ENCODE results near the gene PCNX3.

Gene PCNX3

DNA sequence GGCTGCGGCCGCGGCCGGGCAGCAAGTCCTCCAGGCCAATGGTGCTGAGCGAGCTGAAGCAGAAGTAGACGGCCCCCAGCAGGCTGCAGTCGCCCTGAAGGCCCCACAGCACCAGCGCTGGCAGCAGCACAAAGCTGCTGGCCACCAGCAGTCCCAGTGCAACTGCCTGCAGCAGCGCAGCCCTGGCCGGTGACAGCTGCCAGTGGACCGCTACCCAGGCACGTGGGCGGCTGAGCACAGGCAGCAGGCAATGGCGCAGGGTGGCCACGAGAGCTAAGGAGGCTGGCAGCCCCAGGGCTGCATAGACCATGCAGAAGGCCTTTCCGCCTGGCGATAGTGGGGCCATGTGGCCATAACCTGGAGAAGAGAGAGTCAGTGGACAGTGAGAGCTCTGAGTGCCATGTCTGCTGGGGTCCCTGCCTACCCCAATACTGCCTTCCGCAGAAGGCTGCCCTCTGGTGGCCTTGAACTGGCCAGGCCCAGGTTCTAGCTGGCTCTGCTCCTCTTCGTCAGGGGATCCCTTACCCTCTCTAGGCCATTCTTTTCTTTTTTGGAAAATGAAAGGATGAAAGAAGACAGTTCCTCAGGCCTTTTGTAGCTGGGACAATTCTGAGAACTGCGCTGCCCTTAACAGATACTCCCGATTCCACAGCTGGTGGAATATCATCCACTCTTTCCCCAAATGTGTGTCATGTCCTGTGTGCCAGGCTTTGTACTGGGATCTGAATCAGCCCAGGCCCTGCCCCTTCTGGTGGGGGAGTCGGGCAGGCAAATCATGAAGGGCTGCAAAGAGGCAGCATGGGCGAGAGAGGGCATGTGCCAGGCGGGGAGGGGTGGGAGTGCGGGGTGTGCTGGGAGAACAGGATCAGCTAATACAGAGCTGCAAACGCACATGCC lies 21.8 kb upstream of the PCNX3 start:
- no peak overlapping the region for H3K4me3 ChIP-seq (ENCODE audit: low read depth in 1 of 2, low read length in 2 of 2)
- H3K27me3 ChIP-seq (ENCODE audit: control insufficient read depth in 1 of 2, insufficient read depth in 2 of 2, low read length in 2 of 2), result no peaks in the 10 kb centered on the region
- peaks cover 22% of the 10 kb centered on the region for H3K4me1 ChIP-seq (ENCODE audit: insufficient read depth, low read length)
- no peak overlapping the region for H3K9ac ChIP-seq (ENCODE audit: low read length)
- no peaks in the 10 kb centered on the region for H3K9me3 ChIP-seq (ENCODE audit: low read length)
- peaks cover 31% of the 10 kb centered on the region for H3K36me3 ChIP-seq (ENCODE audit: insufficient read depth, low read length)
- H3K27ac ChIP-seq (ENCODE audit: low read depth, low read length), result peak overlapping the region; percentile 60

DNA sequence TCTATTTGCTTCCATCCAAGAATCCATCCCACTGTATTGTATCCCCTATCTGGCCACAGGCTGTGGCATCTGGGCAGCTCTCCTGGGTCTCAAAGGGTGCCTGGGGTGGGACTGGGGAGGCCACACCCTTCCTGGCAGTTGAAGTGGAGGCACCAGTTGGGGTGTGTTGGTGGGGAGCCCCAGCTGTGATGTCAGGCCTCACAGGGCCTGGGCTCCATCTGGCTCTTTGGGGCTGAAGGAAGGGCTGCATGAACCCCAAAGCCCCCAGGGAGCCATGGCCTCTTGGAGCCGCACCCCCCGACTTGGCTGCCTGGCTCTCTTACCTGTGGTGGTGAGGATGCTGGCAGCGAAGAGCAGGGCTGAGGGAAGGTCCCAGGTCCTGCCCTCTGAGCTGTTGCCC lies 20.4 kb upstream of the PCNX3 start:
- Histone ChIP-seq H3K9ac (ENCODE audit: low read length) (no peak overlapping the region), H3K27ac (ENCODE audit: low read depth, low read length) (no peak overlapping the region), H3K36me3 (ENCODE audit: insufficient read depth, low read length) (peaks cover 34% of the 10 kb centered on the region)

GRCh38 chr11:65595543-65596281 lies 19.9 kb upstream of the PCNX3 start, which contains the start of gene KCNK7:
KCNK7 (minus strand) TSS chr11:65595800; CDS start chr11:65595772, 28 bp downstream.
- no peaks in the 10 kb centered on the region for H3K27me3 ChIP-seq (ENCODE audit: control insufficient read depth in 1 of 2, insufficient read depth in 2 of 2, low read length in 2 of 2)
- no peak within 1 kb of the TSS for H3K4me3 ChIP-seq (ENCODE audit: low read depth in 1 of 2, low read length in 2 of 2)
- no peak within 1 kb of the TSS for H3K9ac ChIP-seq (ENCODE audit: low read length)
- peaks cover 21% of the 10 kb centered on the region for H3K4me1 ChIP-seq (ENCODE audit: insufficient read depth, low read length)
- H3K9me3 ChIP-seq (ENCODE audit: low read length), result no peaks in the 10 kb centered on the region
- peaks cover 32% of the 10 kb centered on the region for H3K36me3 ChIP-seq (ENCODE audit: insufficient read depth, low read length)
- H3K27ac ChIP-seq (ENCODE audit: low read depth, low read length), result no peak within 1 kb of the TSS

More for the DNA sequence above, 20.4 kb upstream of the PCNX3 start:
- H3K9me3 ChIP-seq (ENCODE audit: low read length), result no peaks in the 10 kb centered on the region
- peaks cover 21% of the 10 kb centered on the region for H3K4me1 ChIP-seq (ENCODE audit: insufficient read depth, low read length)
- H3K27me3 ChIP-seq (ENCODE audit: control insufficient read depth in 1 of 2, insufficient read depth in 2 of 2, low read length in 2 of 2), result no peaks in the 10 kb centered on the region
- no peak overlapping the region for H3K4me3 ChIP-seq (ENCODE audit: low read depth in 1 of 2, low read length in 2 of 2)

- Histone ChIP-seq H3K27ac (ENCODE audit: low read depth, low read length) (no peak overlapping the region), H3K4me1 (ENCODE audit: insufficient read depth, low read length) (peaks cover 21% of the 10 kb centered on the region), H3K4me3 (ENCODE audit: low read depth in 1 of 2, low read length in 2 of 2) (no peak overlapping the region), H3K9me3 (ENCODE audit: low read length) (no peaks in the 10 kb centered on the region), H3K27me3 (ENCODE audit: control insufficient read depth in 1 of 2, insufficient read depth in 2 of 2, low read length in 2 of 2) (no peaks in the 10 kb centered on the region), H3K9ac (ENCODE audit: low read length) (no peak overlapping the region), H3K36me3 (ENCODE audit: insufficient read depth, low read length) (peaks cover 32% of the 10 kb centered on the region)
These were observed 19.1 kb upstream of the PCNX3 start for GRCh38 chr11:65596520-65596919.

DNA sequence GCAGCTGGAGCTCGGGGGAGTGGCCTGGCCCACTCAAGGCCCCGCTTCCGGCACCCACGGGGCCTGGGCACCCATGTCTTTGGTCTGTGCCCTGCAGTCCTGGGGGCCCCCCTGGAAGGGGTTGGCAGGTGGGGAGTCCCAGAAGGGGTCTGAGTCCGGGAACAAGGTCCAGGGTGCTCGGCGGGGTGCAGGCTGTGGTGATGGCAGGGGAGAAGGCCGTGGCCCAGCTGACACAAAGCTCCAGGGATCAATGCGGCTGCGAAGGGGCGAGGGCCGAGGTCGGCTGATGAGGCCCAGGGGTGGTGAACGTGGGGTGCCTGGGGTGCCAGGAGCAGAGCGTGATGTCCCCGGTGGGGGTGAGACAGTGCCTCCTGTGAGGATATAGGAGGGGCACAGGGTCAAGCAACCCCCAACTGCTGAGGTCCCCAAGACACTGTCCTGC lies 17.3 kb upstream of the PCNX3 start:
- Histone ChIP-seq H3K9ac (ENCODE audit: low read length) (no peak overlapping the region), H3K4me3 (ENCODE audit: low read depth in 1 of 2, low read length in 2 of 2) (no peak overlapping the region), H3K36me3 (ENCODE audit: insufficient read depth, low read length) (peaks cover 42% of the 10 kb centered on the region), H3K27me3 (ENCODE audit: control insufficient read depth in 1 of 2, insufficient read depth in 2 of 2, low read length in 2 of 2) (no peaks in the 10 kb centered on the region), H3K27ac (ENCODE audit: low read depth, low read length) (no peak overlapping the region), H3K9me3 (ENCODE audit: low read length) (no peaks in the 10 kb centered on the region), H3K4me1 (ENCODE audit: insufficient read depth, low read length) (peaks cover 15% of the 10 kb centered on the region)

DNA sequence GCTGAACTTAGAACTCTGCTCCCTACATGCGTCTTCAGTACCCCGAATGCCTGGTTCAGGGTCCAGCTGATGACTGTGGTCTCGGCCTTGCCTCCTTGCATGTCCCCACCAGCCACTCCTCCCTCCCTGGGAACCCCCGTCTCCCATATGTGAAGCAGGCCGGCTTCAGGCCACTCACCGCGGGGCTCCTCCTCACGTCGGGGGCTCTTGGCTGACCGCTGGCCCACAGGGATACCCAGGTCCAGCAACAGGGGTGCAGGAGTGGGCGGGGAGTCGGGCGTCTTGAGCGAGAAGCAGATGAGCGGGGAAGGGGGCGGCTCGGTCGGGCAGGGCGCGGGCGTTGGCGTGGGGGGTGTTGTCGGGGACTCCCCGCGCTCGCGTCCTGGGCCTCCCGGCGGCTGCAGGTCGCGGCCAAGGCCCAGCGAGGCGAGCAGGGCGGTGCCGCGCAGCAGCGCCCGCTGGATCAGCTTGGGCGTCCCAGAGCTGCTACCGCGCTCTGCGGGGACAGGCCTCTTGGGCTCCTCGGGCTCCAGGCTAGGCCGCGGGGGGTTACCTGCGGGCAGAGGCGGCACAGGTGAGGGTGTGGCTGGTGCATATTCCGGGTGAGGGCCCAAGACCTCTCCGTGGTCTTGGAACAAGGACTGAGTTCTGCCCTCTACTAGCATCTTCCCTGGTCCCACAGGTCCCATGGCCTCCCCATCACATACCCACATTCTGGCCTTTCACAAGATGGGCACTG lies 16.2 kb upstream of the PCNX3 start:
- H3K4me1 ChIP-seq (ENCODE audit: insufficient read depth, low read length), result peaks cover 4% of the 10 kb centered on the region
- H3K9me3 ChIP-seq (ENCODE audit: low read length), result no peaks in the 10 kb centered on the region
- no peak overlapping the region for H3K9ac ChIP-seq (ENCODE audit: low read length)
- H3K36me3 ChIP-seq (ENCODE audit: insufficient read depth, low read length), result peaks cover 52% of the 10 kb centered on the region
- H3K27me3 ChIP-seq (ENCODE audit: control insufficient read depth in 1 of 2, insufficient read depth in 2 of 2, low read length in 2 of 2), result no peaks in the 10 kb centered on the region
- no peak overlapping the region for H3K4me3 ChIP-seq (ENCODE audit: low read depth in 1 of 2, low read length in 2 of 2)
- no peak overlapping the region for H3K27ac ChIP-seq (ENCODE audit: low read depth, low read length)

DNA sequence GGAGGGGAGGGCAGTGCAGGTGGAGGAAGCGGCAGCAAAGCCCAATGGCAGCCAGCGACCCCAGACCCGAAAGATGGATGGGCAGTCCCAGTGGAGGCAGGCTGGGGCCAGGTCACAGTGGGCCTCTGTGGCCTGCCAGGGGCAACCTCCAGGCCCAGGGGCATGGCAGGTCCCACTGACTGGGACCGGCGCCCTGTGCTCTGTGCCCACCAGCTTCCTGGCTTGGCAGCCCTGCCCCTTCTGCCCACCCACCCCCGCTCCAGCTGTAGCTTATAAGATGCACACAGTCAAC lies 15.7 kb upstream of the PCNX3 start:
- Histone ChIP-seq H3K36me3 (ENCODE audit: insufficient read depth, low read length) (peaks cover 55% of the 10 kb centered on the region), H3K9ac (ENCODE audit: low read length) (no peak overlapping the region), H3K27me3 (ENCODE audit: control insufficient read depth in 1 of 2, insufficient read depth in 2 of 2, low read length in 2 of 2) (no peaks in the 10 kb centered on the region), H3K27ac (ENCODE audit: low read depth, low read length) (no peak overlapping the region), H3K4me3 (ENCODE audit: low read depth in 1 of 2, low read length in 2 of 2) (no peak overlapping the region), H3K4me1 (ENCODE audit: insufficient read depth, low read length) (peaks cover 4% of the 10 kb centered on the region), H3K9me3 (ENCODE audit: low read length) (no peaks in the 10 kb centered on the region)

DNA sequence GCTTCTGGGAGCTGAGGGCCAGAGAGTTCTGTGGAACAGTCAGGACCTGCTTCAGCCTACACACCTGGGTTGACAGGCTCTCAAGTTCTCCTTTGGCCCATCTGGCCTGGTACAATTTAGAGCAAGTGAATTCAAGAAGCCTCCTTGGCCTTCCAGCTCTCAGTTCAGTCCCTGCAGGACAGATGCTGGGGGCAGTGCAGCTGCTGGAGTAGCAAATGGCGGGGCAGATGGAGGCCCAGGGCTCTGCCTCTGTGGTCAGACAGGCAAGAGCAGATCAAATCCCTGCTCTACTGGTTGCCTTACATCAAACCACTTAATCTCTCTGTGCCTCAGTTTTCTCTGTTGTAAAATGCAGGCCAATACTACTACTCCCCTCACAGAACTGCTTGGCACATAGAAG lies 11.3 kb upstream of the PCNX3 start:
- no peak overlapping the region for H3K4me3 ChIP-seq (ENCODE audit: low read depth in 1 of 2, low read length in 2 of 2)
- H3K27me3 ChIP-seq (ENCODE audit: control insufficient read depth in 1 of 2, insufficient read depth in 2 of 2, low read length in 2 of 2), result no peaks in the 10 kb centered on the region
- no peaks in the 10 kb centered on the region for H3K9me3 ChIP-seq (ENCODE audit: low read length)
- H3K9ac ChIP-seq (ENCODE audit: low read length), result no peak overlapping the region
- no peak overlapping the region for H3K27ac ChIP-seq (ENCODE audit: low read depth, low read length)
- peaks cover 23% of the 10 kb centered on the region for H3K4me1 ChIP-seq (ENCODE audit: insufficient read depth, low read length)
- peaks cover 54% of the 10 kb centered on the region for H3K36me3 ChIP-seq (ENCODE audit: insufficient read depth, low read length)

- Histone ChIP-seq H3K9me3 (ENCODE audit: low read length) (no peaks in the 10 kb centered on the region), H3K27me3 (ENCODE audit: control insufficient read depth in 1 of 2, insufficient read depth in 2 of 2, low read length in 2 of 2) (no peaks in the 10 kb centered on the region), H3K9ac (ENCODE audit: low read length) (peak overlapping the region; percentile 15), H3K27ac (ENCODE audit: low read depth, low read length) (peak overlapping the region; percentile 84), H3K36me3 (ENCODE audit: insufficient read depth, low read length) (peaks cover 56% of the 10 kb centered on the region), H3K4me3 (ENCODE audit: low read depth in 1 of 2, low read length in 2 of 2) (peak overlapping the region; percentile 30 to 52), H3K4me1 (ENCODE audit: insufficient read depth, low read length) (peaks cover 40% of the 10 kb centered on the region)
These were observed 8.5 kb upstream of the PCNX3 start for GRCh38 chr11:65606876-65607613.

DNA sequence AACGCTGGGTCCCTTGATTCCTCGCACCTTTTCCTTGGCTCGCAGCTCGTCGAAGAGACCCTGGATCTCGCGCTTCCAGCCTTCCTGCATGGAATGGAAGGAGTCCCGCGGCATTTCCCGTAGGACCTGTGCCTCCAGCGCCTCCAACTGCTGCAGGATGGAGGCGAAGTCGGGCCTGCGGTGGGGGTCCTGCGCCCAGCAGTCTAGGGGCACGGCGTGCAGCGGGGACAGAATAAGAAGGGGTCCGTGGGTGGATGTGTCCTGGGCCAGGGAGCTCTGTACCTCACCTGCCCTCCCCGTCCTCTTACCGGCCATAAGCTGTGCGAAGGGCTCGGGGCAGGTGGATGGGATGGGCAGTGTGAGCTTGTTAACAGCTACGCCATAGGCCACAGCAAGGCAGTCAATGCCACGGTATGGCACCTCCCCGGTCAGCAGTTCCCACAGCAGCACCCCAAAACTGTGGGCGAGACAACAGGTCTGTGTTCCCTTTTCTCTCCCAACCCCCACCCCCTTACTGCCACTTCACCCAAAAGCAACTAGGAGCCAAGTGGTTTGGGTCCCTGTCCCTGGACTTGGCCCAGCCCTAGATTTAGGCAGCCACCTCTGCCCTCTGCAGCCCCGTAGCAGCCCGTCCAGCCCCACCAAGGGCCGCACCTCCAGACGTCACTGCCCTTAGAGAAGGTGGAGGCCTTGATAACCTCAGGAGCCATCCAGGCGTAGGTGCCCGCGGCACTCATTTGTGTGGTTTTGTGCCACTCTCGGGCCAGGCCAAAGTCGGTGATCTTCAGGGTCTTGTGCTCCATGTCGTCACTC lies 7.8 kb upstream of the PCNX3 start:
- H3K9ac ChIP-seq (ENCODE audit: low read length), result no peak overlapping the region
- H3K4me3 ChIP-seq (ENCODE audit: low read depth in 1 of 2, low read length in 2 of 2), result peak overlapping the region; percentile 30 to 52
- H3K36me3 ChIP-seq (ENCODE audit: insufficient read depth, low read length), result peaks cover 59% of the 10 kb centered on the region
- H3K27me3 ChIP-seq (ENCODE audit: control insufficient read depth in 1 of 2, insufficient read depth in 2 of 2, low read length in 2 of 2), result no peaks in the 10 kb centered on the region
- H3K9me3 ChIP-seq (ENCODE audit: low read length), result no peaks in the 10 kb centered on the region
- peak overlapping the region; percentile 84 for H3K27ac ChIP-seq (ENCODE audit: low read depth, low read length)
- peaks cover 47% of the 10 kb centered on the region for H3K4me1 ChIP-seq (ENCODE audit: insufficient read depth, low read length)

Measured in muscle layer of colon (tissue), 2 donors.